Ovary (tissue), 3 donors: ENCODE measurements around the gene DNAJC15.

Experiments used
- CTCF ChIP-seq, 3 donors: fragments of 450-650 bp in 2 of 3; fragments of 200-600 bp in 1 of 3; IDR thresholded peaks; one replicate each; pipeline versions ENCODE4 v1.5.1 to v1.8.0; 2016 to 2022; ENCODE audit warnings: antibody characterized with exemption in 3 of 3, mild to moderate bottlenecking in 1 of 3
- EP300 ChIP-seq: sonication (generic); formaldehyde crosslinking; IDR thresholded peaks from one replicate; pipeline ENCODE4 v1.6.1; 2017; ENCODE audit warnings: antibody characterized with exemption
- donor health status: DM: no; HTN: no; CAD: no.

- TF ChIP-seq CTCF (IDR thresholded peaks at IDR 0.05) (peak in 1 of 3 donors; percentile 7), EP300 (no peak)
Measured at GRCh38 chr13:43132257-43132656, 108.9 kb downstream of the DNAJC15 start.
